GM19397 (cell line): ENCODE data around the gene PXDN.
"Not testable (repeated sequence)": the region's sequence is repeated elsewhere in the genome, so short reads cannot be mapped to it uniquely, and the experiment has no call there.

ENCODE experiments used
- ATAC-seq: cut with Tn5 transposase; IDR thresholded peaks from one replicate; pipeline ENCODE4 v1.9.1; 2021; ENCODE audit warnings: mild to moderate bottlenecking, moderate library complexity; ENCODE audit not compliant: unreplicated experiment

Gene PXDN

GRCh38 chr2:1743396-1744150 lies 742 bp downstream of the PXDN start:
- ATAC-seq, result no peak

GRCh38 chr2:1742681-1743395 lies 1.5 kb downstream of the PXDN start:
- no peak for ATAC-seq

GRCh38 chr2:1742301-1742680 lies 2.0 kb downstream of the PXDN start:
- ATAC-seq, result no peak

- ATAC-seq, result no peak
Measured at GRCh38 chr2:1741851-1742250, 2.5 kb downstream of the PXDN start.

- no peak for ATAC-seq
Measured at GRCh38 chr2:1740716-1741589, 3.4 kb downstream of the PXDN start.

GRCh38 chr2:1739961-1740715 lies 4.2 kb downstream of the PXDN start:
- ATAC-seq, result no peak

- ATAC-seq, result no peak
Measured at GRCh38 chr2:1739322-1739957, 4.9 kb downstream of the PXDN start.

- ATAC-seq, result no peak
Measured at GRCh38 chr2:1738646-1739302, 5.5 kb downstream of the PXDN start.

- no peak for ATAC-seq
Measured at GRCh38 chr2:1738163-1738562, 6.2 kb downstream of the PXDN start.

- no peak for ATAC-seq
Measured at GRCh38 chr2:1736997-1737480, 7.3 kb downstream of the PXDN start.

- no peak for ATAC-seq
Measured at GRCh38 chr2:1736045-1736444, 8.3 kb downstream of the PXDN start.

GRCh38 chr2:1733298-1733697 lies 11.0 kb downstream of the PXDN start:
- not testable (repeated sequence) for ATAC-seq

- ATAC-seq, result no peak
Measured at GRCh38 chr2:1731963-1732768, 12.1 kb downstream of the PXDN start.

GRCh38 chr2:1731447-1731962 lies 12.8 kb downstream of the PXDN start:
- no peak for ATAC-seq

GRCh38 chr2:1730015-1730927 lies 14.0 kb downstream of the PXDN start:
- ATAC-seq, result no peak

- ATAC-seq, result no peak
Measured at GRCh38 chr2:1729242-1729641, 15.1 kb downstream of the PXDN start.

GRCh38 chr2:1728821-1729220 lies 15.5 kb downstream of the PXDN start:
- ATAC-seq, result no peak
